Muscle layer of duodenum (tissue), 2 donors: ENCODE data around the gene COMMD10.

Experiments used
- H3K27ac ChIP-seq: one replicate; pipeline ENCODE4 v1.7.0; 2013; ENCODE audit warnings: mild to moderate bottlenecking, low read length
- H3K27me3 ChIP-seq: one replicate; pipeline ENCODE4 v1.7.0; 2013; ENCODE audit warnings: low read depth, mild to moderate bottlenecking, control low read depth, low read length
- H3K36me3 ChIP-seq, 2 donors: one replicate each; pipeline ENCODE4 v1.7.0; 2013; ENCODE audit warnings: low read length in 2 of 2, control low read depth in 1 of 2, mild to moderate bottlenecking in 1 of 2; ENCODE audit not compliant: insufficient read depth in 2 of 2, control insufficient read depth in 1 of 2
- H3K4me1 ChIP-seq, 2 donors: one replicate each; pipeline ENCODE4 v1.7.0; 2013; ENCODE audit warnings: low read length in 2 of 2, mild to moderate bottlenecking in 2 of 2, control low read depth in 1 of 2, moderate library complexity in 1 of 2; ENCODE audit not compliant: insufficient read depth in 2 of 2, control insufficient read depth in 1 of 2
- H3K4me3 ChIP-seq, 2 donors: one replicate each; pipeline ENCODE4 v1.7.0; 2013; ENCODE audit warnings: low read length in 2 of 2, low read depth in 1 of 2, mild to moderate bottlenecking in 1 of 2
- H3K9me3 ChIP-seq, 2 donors: one replicate each; pipeline ENCODE4 v1.7.0; 2013; ENCODE audit warnings: low read length in 2 of 2, control low read depth in 1 of 2, mild to moderate bottlenecking in 1 of 2; ENCODE audit not compliant: control insufficient read depth in 1 of 2
- donor health status: healthy.

Gene COMMD10

DNA sequence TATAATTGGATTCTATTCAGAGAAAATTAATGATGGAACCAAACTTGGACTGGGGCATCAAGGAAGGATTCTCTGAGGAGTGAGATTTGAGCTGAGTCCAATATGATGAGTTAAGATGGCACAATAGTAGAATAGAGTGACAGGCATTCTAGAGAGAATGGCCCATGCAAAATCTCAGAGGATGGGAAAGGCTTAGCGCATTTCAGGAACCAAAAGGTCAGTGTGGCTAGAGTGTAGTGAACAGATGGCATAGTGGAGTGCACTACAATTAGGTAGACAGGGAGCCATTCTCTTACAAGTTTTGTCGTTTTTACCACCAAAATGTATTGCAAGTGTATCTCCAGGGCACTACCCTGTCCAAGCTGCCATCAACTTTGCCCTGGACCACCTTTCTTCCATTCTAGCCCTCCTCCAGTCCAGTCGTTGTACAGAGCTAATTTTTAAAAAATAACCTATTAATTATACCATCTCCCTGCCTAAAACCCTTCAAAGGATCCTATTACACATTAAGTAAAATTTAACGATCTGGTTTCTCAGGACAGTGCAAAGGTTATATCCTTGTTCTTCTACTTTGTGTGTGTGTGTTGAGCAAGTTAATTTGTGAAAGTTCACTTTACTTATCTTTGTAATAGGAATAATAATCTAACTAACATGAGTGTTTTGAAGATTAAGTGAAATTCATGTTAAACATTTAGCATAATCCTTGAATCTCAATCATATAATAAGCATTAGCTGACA lies 211.7 kb downstream of the COMMD10 start:
- Histone ChIP-seq H3K9me3 (peaks cover 7 to 14% of the 10 kb centered on the region in 2 donors), H3K27me3 (no peaks in the 10 kb centered on the region), H3K4me1 (no peaks in the 10 kb centered on the region), H3K27ac (no peak overlapping the region), H3K4me3 (no peak overlapping the region), H3K36me3 (peaks cover 11 to 31% of the 10 kb centered on the region in 2 donors)

DNA sequence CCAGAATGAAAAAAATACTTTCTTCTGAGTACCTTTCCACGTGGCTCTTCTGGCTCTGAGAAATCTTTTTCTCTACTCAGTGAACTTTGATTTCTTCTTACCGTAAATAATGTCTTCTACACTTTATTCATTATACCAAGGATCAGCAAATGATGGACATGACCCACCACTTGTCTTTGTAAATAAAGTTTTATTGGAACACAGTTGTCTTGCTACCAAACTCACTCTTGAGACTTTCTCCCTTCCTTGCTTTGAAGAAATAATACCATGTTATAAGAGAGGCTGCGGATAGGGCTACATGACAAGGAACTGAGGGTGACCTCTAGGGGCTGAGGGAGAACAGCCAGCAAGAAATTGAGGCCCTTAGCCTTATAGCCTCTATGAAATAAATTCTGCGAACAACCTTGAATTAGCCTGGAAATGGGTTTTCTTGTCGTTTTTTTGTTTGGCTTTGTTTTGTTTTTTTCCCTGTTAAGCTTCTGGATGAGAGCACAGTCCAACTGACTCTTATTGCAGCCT lies 212.5 kb downstream of the COMMD10 start:
- Histone ChIP-seq H3K27ac (no peak overlapping the region), H3K36me3 (peaks cover 11 to 37% of the 10 kb centered on the region in 2 donors), H3K4me1 (no peaks in the 10 kb centered on the region), H3K4me3 (peak overlapping the region in 1 of 2 donors; percentile 3), H3K27me3 (no peaks in the 10 kb centered on the region), H3K9me3 (peaks cover 7 to 14% of the 10 kb centered on the region in 2 donors)

DNA sequence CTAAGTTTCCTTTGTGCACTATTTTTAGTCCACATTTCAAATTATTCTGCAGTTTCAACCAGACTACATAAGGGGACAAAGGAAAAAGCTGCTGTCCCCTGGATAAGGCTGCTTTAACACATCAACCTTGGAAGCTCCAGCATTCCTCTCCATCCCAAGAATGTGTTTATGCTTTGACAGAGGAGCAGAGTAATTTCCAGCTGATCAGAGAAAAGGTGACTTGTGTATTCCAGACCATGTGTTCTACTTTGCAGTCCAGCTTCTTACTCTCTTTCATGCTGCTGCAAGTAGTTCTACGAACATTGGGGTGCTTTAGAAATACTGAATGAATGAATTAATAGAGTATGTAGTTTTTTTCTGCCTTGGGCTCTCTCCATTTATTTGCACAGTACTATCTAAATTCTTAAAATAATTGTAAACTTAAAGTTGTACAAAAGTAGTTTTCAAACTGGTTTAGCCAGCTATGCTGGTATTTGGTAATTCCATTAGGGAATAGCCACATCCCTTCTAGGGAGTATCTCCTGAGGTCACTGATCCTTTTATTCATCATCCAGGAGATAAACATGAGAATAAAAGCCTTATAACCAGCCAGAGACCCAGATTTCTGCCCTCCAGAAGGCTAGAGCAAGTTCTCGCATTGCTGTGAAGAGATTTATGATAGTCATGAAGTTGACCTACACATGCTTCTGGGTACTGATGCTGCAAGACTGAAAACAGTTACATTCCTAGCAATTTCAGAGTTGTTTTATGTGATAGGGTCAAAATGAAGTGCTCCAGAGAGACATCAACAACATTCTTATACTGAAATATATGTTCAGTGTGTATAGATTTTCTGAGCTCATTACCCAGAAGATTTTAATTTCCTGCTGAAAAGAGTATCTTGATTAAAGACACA lies 215.2 kb downstream of the COMMD10 start:
- no peak overlapping the region for H3K4me3 ChIP-seq
- H3K4me1 ChIP-seq, result no peaks in the 10 kb centered on the region
- peaks cover 7 to 50% of the 10 kb centered on the region in 2 donors for H3K36me3 ChIP-seq
- H3K27ac ChIP-seq, result no peak overlapping the region
- no peaks in the 10 kb centered on the region for H3K27me3 ChIP-seq
- peaks cover 7 to 20% of the 10 kb centered on the region in 2 donors for H3K9me3 ChIP-seq

DNA sequence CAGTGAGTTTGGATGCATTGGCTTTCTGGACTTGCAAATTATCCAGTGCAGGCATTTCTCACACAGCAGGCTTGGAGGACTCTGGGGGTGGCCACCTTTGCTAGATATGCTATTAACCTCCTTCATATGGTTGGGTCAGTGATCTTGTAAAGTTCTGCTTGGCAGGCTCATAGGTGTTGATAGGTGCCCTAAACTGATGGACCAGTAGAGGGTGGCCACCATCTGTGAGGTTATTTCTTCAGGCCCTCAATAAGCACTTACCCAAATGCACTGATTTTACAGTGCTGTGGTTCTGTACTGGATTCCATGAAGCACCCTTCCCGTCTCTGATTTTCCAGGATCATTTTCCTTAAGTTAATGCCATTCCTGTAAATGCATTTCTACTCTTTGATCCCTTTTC lies 216.3 kb downstream of the COMMD10 start:
- Histone ChIP-seq H3K4me3 (no peak overlapping the region), H3K36me3 (peaks cover 10 to 61% of the 10 kb centered on the region in 2 donors), H3K27ac (no peak overlapping the region), H3K4me1 (no peaks in the 10 kb centered on the region), H3K27me3 (no peaks in the 10 kb centered on the region), H3K9me3 (peaks cover 7 to 27% of the 10 kb centered on the region in 2 donors)

DNA sequence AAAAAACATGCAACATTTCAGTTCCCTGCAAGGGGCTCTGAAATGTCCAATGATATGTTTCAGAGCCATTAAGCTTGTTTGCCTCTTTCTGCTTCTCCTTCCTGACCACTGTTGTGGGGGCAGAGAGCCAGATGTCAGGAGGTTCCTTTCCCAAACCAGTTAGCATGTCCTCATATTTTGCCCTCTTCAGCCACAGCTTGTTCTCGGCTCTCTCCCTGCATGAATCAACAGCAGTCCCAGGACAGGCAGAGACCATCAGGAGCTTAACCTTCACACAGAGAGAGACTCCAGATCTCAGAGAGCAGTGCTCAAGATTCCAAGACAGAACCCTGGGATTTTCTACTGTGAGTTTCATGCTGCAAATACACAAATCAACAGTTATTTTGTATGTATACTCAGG lies 218.5 kb downstream of the COMMD10 start:
- Histone ChIP-seq H3K27ac (no peak overlapping the region), H3K9me3 (peaks cover 6 to 25% of the 10 kb centered on the region in 2 donors), H3K36me3 (peaks cover 7 to 70% of the 10 kb centered on the region in 2 donors), H3K4me1 (no peaks in the 10 kb centered on the region), H3K27me3 (no peaks in the 10 kb centered on the region), H3K4me3 (no peak overlapping the region)

DNA sequence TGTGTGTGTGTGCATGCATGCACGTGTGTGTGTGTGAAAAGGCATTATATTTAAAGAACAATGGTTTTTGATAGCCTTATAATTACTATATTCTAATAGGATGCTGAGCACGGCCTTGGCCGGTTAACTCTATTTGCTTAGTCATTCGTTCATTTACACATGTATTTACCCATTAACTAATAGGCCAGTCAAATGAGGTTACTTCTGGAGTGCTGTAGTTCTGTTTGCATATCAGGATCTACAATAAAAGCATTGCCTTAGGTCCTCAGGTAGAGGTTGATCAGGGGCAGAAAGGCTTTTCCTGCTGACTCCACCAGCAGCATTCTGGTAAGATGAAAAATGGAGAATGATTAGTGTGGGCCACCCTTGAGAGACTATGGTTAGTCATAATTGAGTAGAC lies 219.0 kb downstream of the COMMD10 start:
- no peak overlapping the region for H3K27ac ChIP-seq
- peaks cover 4 to 69% of the 10 kb centered on the region in 2 donors for H3K36me3 ChIP-seq
- no peak overlapping the region for H3K4me3 ChIP-seq
- H3K4me1 ChIP-seq, result no peaks in the 10 kb centered on the region
- no peaks in the 10 kb centered on the region for H3K27me3 ChIP-seq
- H3K9me3 ChIP-seq, result peaks cover 8 to 26% of the 10 kb centered on the region in 2 donors

DNA sequence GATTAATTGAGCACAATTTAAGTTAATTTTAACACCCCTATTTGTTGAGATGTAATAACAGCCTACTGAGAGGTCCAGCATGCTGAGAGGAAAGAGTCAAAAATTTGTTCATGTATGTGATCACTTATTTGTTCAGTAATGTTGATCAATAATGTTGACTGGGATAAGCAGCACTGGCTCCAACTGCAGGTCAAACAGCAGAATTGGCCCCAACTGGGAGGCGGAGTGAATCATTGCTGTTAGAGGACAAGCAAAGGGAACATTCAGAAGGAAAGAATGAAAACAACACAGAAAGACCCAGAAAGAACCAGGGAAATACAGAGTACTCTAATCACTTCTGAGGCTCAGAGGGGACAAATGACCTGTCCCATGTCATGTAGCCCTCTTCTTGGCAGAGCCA lies 221.1 kb downstream of the COMMD10 start:
- H3K27ac ChIP-seq, result no peak overlapping the region
- no peaks in the 10 kb centered on the region for H3K27me3 ChIP-seq
- H3K9me3 ChIP-seq, result peaks cover 17 to 37% of the 10 kb centered on the region in 2 donors
- H3K4me3 ChIP-seq, result no peak overlapping the region
- peaks cover 4 to 81% of the 10 kb centered on the region in 2 donors for H3K36me3 ChIP-seq
- no peaks in the 10 kb centered on the region for H3K4me1 ChIP-seq

DNA sequence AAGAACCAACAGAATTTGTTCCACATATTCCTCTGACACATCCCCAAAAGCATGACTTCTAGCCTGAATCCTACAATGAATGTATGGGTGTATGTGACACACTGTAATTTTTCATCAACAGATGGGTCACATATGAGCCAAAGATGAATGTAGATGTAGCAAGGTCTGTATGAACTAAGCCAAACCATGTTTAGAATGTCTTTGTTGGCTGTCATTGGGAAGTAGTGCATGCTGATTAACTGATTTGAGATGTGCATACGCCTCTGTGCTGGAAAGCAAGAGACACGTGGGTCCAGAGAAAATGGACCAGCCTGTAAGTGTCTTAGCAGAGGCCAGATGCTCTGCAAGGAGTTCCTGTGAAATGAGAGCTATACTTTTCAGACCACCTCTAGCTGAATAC lies 222.0 kb downstream of the COMMD10 start:
- Histone ChIP-seq H3K4me3 (no peak overlapping the region), H3K9me3 (peaks cover 17 to 37% of the 10 kb centered on the region in 2 donors), H3K4me1 (no peaks in the 10 kb centered on the region), H3K27ac (no peak overlapping the region), H3K27me3 (no peaks in the 10 kb centered on the region), H3K36me3 (peaks cover 4 to 73% of the 10 kb centered on the region in 2 donors)

DNA sequence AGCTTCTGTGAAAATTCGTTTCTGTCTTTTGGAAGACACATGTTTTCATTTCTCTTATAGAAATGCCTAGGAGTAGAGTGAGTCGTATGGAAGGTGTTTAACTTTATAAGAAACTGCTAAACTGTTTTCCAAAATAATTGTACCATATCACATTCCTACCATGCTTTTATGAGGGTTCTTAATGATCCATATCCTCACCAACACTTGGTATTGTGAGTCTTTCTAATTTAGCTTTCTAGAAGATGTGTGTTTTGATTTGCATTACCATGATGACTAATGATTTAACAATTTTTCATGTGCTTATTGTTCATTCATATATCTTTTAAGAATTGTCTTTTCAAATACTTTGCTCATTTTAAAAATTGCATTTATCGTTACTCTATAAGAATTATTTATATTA lies 223.6 kb downstream of the COMMD10 start:
- H3K9me3 ChIP-seq, result peaks cover 17 to 37% of the 10 kb centered on the region in 2 donors
- no peaks in the 10 kb centered on the region for H3K4me1 ChIP-seq
- H3K36me3 ChIP-seq, result peaks cover 4 to 65% of the 10 kb centered on the region in 2 donors
- no peaks in the 10 kb centered on the region for H3K27me3 ChIP-seq
- peak overlapping the region in 1 of 2 donors; percentile 6 for H3K4me3 ChIP-seq
- H3K27ac ChIP-seq, result no peak overlapping the region

DNA sequence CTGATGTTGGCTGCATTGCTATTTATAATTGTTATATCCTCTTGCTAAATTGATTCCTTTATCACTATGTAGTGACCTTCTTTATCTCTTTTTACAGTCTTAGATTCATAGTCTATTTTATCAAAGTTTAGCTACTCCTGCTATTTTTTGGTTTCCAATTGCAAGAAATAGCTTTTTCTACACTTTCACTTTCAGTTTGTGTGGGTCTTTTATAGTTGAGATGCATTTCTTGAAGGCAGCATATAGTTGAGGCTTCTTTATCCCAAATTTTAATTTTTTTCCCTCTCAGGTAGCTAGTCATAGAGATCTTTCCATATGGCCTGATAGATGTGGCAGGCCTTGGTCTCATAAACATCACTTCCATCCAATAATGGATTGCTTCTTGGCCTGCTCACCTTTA lies 228.5 kb downstream of the COMMD10 start:
- Histone ChIP-seq H3K4me3 (peak overlapping the region in 1 of 2 donors; percentile 17), H3K4me1 (peaks cover 0 to 4% of the 10 kb centered on the region in 2 donors), H3K36me3 (peaks cover under 1 to 34% of the 10 kb centered on the region in 2 donors), H3K27me3 (no peaks in the 10 kb centered on the region), H3K9me3 (peaks cover 11 to 22% of the 10 kb centered on the region in 2 donors), H3K27ac (no peak overlapping the region)

DNA sequence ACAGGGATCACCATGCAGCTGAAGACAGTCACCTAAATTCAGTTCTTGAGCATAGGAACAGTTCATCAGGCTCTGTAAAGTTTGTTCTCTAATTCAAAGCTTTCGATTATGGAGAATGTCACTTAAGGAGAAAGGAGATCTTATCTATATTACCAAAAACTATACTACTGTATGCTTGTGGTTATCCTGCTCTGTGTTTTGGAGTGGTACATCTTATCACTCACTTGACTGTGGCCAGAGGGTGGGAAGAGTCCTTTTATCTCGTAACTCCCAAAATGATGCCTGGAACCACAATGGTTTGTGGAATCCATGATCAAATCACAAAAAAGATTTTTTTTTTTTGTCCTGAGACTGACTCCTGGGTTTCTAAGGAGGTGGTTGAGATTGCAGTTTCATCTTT lies 230.7 kb downstream of the COMMD10 start:
- H3K36me3 ChIP-seq, result peaks cover 3 to 27% of the 10 kb centered on the region in 2 donors
- no peaks in the 10 kb centered on the region for H3K27me3 ChIP-seq
- H3K9me3 ChIP-seq, result peaks cover 0 to 13% of the 10 kb centered on the region in 2 donors
- no peak overlapping the region for H3K27ac ChIP-seq
- H3K4me1 ChIP-seq, result peaks cover 0 to 8% of the 10 kb centered on the region in 2 donors
- no peak overlapping the region for H3K4me3 ChIP-seq
